MCF 10A (cell line): Measurements from ENCODE around the gene PTK6. TPM values are rescaled to one million over a fixed set of nuclear protein-coding genes. Genes with fewer than 3 reads are reported as not detected.

ENCODE experiments used
- BruUV-seq: library from RNA; stranded (reverse); fragments of 400-500 nt; replicated peaks from 2 replicates; lab custom pipeline; 2021; lab: Mats Ljungman, UMichigan
- CTCF ChIA-PET: fragments of 300-600 bp; sonication (Branson Sonifier 250); formaldehyde crosslinking; extraction: SDS; loops from one replicate; lab custom pipeline; 2021; ENCODE audit warnings: antibody characterized with exemption, inconsistent platforms; lab: Yijun Ruan, JAX
- POLR2A ChIA-PET: fragments of 300-600, 350-650 bp; sonication (Branson Sonifier 250); formaldehyde crosslinking; extraction: SDS; loops from one replicate; lab custom pipeline; 2020; ENCODE audit warnings: antibody characterized with exemption, inconsistent platforms; lab: Yijun Ruan, JAX
- DNase-seq: peaks from one replicate; pipeline ENCODE4 v3.0.0-alpha.2; 2018; ENCODE audit not compliant: unreplicated experiment
- H3K27ac Mint-ChIP-seq: one replicate; pipeline ENCODE4 v1.8.0; 2022; ENCODE audit warnings: mild to moderate bottlenecking, low read depth, mixed read lengths; ENCODE audit not compliant: unreplicated experiment
- H3K27me3 Mint-ChIP-seq: one replicate; pipeline ENCODE4 v1.8.0; 2022; ENCODE audit warnings: mixed read lengths; ENCODE audit not compliant: insufficient read depth, unreplicated experiment
- H3K36me3 Mint-ChIP-seq: one replicate; pipeline ENCODE4 v1.8.0; 2022; ENCODE audit warnings: mild to moderate bottlenecking, moderate library complexity, mixed read lengths; ENCODE audit not compliant: insufficient read depth, unreplicated experiment
- H3K4me1 Mint-ChIP-seq: one replicate; pipeline ENCODE4 v1.8.0; 2022; ENCODE audit warnings: mixed read lengths; ENCODE audit not compliant: insufficient read depth, unreplicated experiment
- H3K4me3 Mint-ChIP-seq: one replicate; pipeline ENCODE4 v1.8.0; 2022; ENCODE audit warnings: mild to moderate bottlenecking, moderate library complexity, mixed read lengths; ENCODE audit not compliant: unreplicated experiment
- H3K9me3 Mint-ChIP-seq: one replicate; pipeline ENCODE4 v1.8.0; 2022; ENCODE audit warnings: mixed read lengths; ENCODE audit not compliant: unreplicated experiment
- intact Hi-C: fragments of 100-400 bp; cut with micrococcal nuclease; formaldehyde crosslinking; loops from 2 replicates; pipeline ENCODE4 v1.14.1; 2022
- total RNA-seq: library from RNA; stranded (reverse); gene quantifications from 2 replicates; pipeline ENCODE4 v1.2.3, GENCODE V29; 2022
- TF ChIP-seq, protein P1 (sequence below): fragments of 200-600 bp; IDR thresholded peaks from one replicate; pipeline ENCODE4 v1.8.0; 2022; ENCODE audit warnings: antibody characterized with exemption, mild to moderate bottlenecking; ENCODE audit not compliant: unreplicated experiment

PTK6 gene
- total RNA-seq, 1 experiment from 2014 or later = 4.4 TPM

DNA sequence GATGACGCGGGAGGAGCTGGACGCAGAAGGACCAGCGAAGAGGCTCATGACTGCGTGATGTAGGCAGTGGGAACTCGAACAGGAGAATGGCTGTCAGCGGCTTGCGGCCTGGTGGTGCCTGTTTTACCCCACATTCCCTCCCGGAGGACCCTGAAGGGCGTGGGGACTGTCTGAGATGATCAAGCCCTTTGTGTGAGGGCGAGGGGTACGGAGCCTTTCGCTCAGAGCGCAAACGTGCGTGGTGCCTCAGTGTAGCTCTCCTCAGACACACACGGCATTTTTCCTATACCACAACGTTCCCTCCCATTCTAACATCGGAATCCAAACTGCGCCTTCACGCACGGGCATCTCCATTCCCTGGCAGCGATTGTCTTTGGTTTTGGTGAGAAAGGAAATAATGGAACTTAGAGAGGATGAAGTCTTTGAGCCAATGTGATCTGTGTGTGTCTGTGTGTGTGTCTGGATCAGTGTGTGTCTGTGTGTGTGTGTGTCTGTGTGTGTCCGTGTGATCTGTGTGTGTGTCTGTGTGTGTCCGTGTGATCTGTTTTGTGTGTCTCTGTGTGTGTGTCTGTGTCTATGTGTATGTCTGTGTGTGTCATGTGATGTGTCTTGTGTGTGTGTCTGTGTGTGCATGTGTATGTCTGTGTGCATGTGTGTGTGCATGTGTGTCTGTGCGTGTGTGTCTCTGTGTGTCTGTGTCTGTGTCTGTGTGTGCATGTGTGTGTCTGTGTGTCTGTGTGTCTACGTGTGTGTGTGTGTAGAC lies 5.3 kb downstream of the PTK6 start:
- ChIA-PET CTCF (interaction anchor here (0.9 kb wide), 1 partner anchor 36 kb away, joined by 4 read pairs; no protein-coding TSS in a partner anchor), POLR2A (interaction anchor here (11.8 kb wide), 1 partner anchor 10 kb away, joined by 124 read pairs; the partner anchor contains the start of gene PPDPF)
- no peak for DNase-seq
- H3K27me3 Mint-ChIP-seq = no peaks in the 10 kb centered on the region
- TF ChIP-seq, protein P1, sequence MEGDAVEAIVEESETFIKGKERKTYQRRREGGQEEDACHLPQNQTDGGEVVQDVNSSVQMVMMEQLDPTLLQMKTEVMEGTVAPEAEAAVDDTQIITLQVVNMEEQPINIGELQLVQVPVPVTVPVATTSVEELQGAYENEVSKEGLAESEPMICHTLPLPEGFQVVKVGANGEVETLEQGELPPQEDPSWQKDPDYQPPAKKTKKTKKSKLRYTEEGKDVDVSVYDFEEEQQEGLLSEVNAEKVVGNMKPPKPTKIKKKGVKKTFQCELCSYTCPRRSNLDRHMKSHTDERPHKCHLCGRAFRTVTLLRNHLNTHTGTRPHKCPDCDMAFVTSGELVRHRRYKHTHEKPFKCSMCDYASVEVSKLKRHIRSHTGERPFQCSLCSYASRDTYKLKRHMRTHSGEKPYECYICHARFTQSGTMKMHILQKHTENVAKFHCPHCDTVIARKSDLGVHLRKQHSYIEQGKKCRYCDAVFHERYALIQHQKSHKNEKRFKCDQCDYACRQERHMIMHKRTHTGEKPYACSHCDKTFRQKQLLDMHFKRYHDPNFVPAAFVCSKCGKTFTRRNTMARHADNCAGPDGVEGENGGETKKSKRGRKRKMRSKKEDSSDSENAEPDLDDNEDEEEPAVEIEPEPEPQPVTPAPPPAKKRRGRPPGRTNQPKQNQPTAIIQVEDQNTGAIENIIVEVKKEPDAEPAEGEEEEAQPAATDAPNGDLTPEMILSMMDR = no peak
- BruUV-seq = no TSS peak
- H3K9me3 Mint-ChIP-seq = no peaks in the 10 kb centered on the region
- H3K27ac Mint-ChIP-seq = no peak overlapping the region
- peaks cover 21% of the 10 kb centered on the region for H3K4me1 Mint-ChIP-seq
- intact Hi-C loops = loop anchor here (10.0 kb wide), 1 partner anchor 113 kb away; no protein-coding TSS in a partner anchor
- H3K36me3 Mint-ChIP-seq = no peaks in the 10 kb centered on the region
- H3K4me3 Mint-ChIP-seq = no peak overlapping the region

DNA sequence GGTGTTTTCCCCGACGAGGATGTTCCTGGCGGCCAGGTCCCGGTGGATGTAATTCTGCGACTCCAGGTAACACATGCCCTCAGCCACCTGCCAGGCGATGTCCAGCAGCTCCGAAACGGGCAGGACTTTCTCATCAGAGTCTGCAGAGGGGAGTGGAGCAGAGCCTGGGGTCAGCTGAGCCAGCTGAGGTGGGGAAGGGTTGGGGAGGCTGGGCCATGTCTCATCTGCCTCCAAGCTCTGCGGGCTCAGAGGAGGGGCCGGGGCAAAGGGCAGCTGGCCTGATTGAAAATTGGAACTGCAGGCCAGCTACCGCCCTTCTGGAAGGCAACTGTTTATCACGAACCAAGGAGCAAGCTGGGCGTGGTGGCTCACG lies 6.4 kb downstream of the PTK6 start:
- intact Hi-C loops = loop anchor here (10.0 kb wide), 1 partner anchor 114 kb away; no protein-coding TSS in a partner anchor
- Mint-ChIP-seq H3K4me1 (peaks cover 12% of the 10 kb centered on the region), H3K4me3 (no peak overlapping the region), H3K27ac (no peak overlapping the region), H3K9me3 (no peaks in the 10 kb centered on the region), H3K27me3 (no peaks in the 10 kb centered on the region), H3K36me3 (no peaks in the 10 kb centered on the region)
- POLR2A ChIA-PET = interaction anchor here (0.6 to 11.8 kb wide), 3 partner anchors 8 to 404 kb away, joined by 3 to 124 read pairs (median 3); partner anchors contain the start of gene PPDPF
- BruUV-seq = no TSS peak
- CTCF ChIA-PET = no interaction called here
- TF ChIP-seq, protein P1 = no peak
- DNase-seq = no peak

DNA sequence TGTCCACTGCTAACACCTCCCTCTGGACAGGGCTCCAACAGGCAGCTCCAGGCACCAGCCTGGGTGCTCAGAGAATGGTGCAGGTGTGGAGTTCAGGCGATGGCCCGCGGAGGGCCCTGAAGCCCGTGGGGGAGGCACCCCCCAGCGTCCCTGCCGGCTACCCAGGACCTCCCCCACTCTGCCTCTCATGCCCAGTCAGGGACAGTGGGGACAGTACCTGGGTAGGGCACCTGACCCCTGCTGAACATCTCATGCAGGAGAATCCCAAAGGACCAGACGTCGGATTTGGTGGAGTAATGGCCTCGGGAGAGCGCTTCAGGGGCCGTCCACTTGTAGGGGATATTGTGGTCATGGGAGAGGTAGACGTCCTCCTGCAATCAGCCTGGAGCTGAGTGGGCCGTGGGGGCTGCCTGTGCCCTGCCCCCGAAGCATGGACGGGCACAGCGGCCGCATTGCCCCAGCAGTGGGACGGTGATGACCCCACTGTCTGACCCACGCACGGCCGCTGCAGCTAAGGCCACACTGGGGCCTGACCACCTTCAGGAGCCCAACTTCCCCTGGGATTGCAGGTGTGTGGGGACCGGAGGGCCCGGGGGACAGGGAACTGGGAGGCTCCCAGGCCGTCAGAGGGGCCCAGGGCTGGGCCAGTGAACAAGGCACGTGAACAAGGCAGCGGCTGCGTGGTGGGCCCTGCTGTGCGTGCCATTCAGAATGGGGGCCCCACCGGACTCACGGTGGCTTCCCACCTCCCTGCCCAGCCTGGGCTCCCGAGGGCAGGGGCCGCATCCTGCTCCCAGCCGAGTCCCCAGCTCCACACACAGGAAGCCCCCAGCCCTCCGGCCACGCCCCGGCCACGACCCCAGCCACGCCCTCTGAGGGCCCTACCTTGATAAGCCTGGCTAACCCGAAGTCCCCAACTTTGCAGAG lies 7.1 kb downstream of the PTK6 start:
- ChIA-PET CTCF (interaction anchor here (1.1 to 1.2 kb wide), 2 partner anchors 9 to 508 kb away, joined by 3 to 5 read pairs; no protein-coding TSS in a partner anchor), POLR2A (interaction anchor here (0.6 to 11.8 kb wide), 7 partner anchors 6 to 382 kb away, joined by 3 to 124 read pairs (median 4); partner anchors contain the start of genes PPDPF and PTK6)
- no TSS peak for BruUV-seq
- intact Hi-C loops = loop anchor here (10.0 kb wide), 1 partner anchor 115 kb away; no protein-coding TSS in a partner anchor
- Mint-ChIP-seq H3K4me1 (peaks cover 8% of the 10 kb centered on the region), H3K4me3 (no peak overlapping the region), H3K27ac (no peak overlapping the region), H3K9me3 (no peaks in the 10 kb centered on the region), H3K27me3 (no peaks in the 10 kb centered on the region), H3K36me3 (peaks cover under 1% of the 10 kb centered on the region)
- no peak for DNase-seq
- TF ChIP-seq, protein P1 = no peak
